ENCODE data around the gene TOX4. TPM values are rescaled to one million over a fixed set of nuclear protein-coding genes. Genes with fewer than 3 reads are reported as not detected.
A peak's percentile ranks its signal among the peaks of the same experiment; 100 is the strongest.
"Not testable (repeated sequence)": the region's sequence is repeated elsewhere in the genome, so short reads cannot be mapped to it uniquely, and the experiment has no call there.

The TOX4 gene
- total RNA-seq, 1 donor from 2014 or later: 61.1 TPM

GRCh38 chr14:21539189-21539940 is 62.4 kb downstream of the TOX4 start:
- H3K36me3 Mint-ChIP-seq: no peaks in the 10 kb centered on the region
- no peaks in the 10 kb centered on the region for H3K9me3 Mint-ChIP-seq
- peaks cover 26% of the 10 kb centered on the region for H3K4me1 Mint-ChIP-seq
- TF ChIP-seq CTCF (IDR thresholded peaks at IDR 0.05; ENCODE audit: unreplicated experiment): no peak
- H3K4me3 Mint-ChIP-seq: no peak overlapping the region
- peaks cover 22% of the 10 kb centered on the region for H3K27me3 Mint-ChIP-seq (ENCODE audit: low read depth)
- DNase-seq (ENCODE audit: low spot score in 2 of 2, unreplicated experiment in 2 of 2): no peak
- H3K27ac Mint-ChIP-seq: no peak overlapping the region

- Mint-ChIP-seq H3K27me3 (ENCODE audit: low read depth) (peaks cover 5% of the 10 kb centered on the region), H3K36me3 (no peaks in the 10 kb centered on the region), H3K4me3 (no peak overlapping the region), H3K4me1 (peaks cover 19% of the 10 kb centered on the region), H3K27ac (no peak overlapping the region), H3K9me3 (no peaks in the 10 kb centered on the region)
- TF ChIP-seq CTCF (IDR thresholded peaks at IDR 0.05; ENCODE audit: unreplicated experiment): no peak
- no peak for DNase-seq (ENCODE audit: low spot score in 2 of 2, unreplicated experiment in 2 of 2)
These were observed 64.5 kb downstream of the TOX4 start for GRCh38 chr14:21541413-21542074.

GRCh38 chr14:21543521-21543960 is 66.5 kb downstream of the TOX4 start:
- DNase-seq (ENCODE audit: low spot score in 2 of 2, unreplicated experiment in 2 of 2): no peak

GRCh38 chr14:21543963-21544362 is 67.0 kb downstream of the TOX4 start:
- Mint-ChIP-seq H3K4me3 (peak overlapping the region; percentile 26), H3K9me3 (no peaks in the 10 kb centered on the region), H3K36me3 (no peaks in the 10 kb centered on the region), H3K4me1 (peaks cover 14% of the 10 kb centered on the region), H3K27ac (peak overlapping the region; percentile 93), H3K27me3 (ENCODE audit: low read depth) (no peaks in the 10 kb centered on the region)
- no peak for DNase-seq (ENCODE audit: low spot score in 2 of 2, unreplicated experiment in 2 of 2)
- TF ChIP-seq CTCF (IDR thresholded peaks at IDR 0.05; ENCODE audit: unreplicated experiment): no peak

More at GRCh38 chr14:21543521-21543960, 66.5 kb downstream of the TOX4 start:
- no peaks in the 10 kb centered on the region for H3K27me3 Mint-ChIP-seq (ENCODE audit: low read depth)
- H3K9me3 Mint-ChIP-seq: no peaks in the 10 kb centered on the region
- peak overlapping the region; percentile 26 for H3K4me3 Mint-ChIP-seq
- peaks cover 14% of the 10 kb centered on the region for H3K4me1 Mint-ChIP-seq
- H3K27ac Mint-ChIP-seq: peak overlapping the region; percentile 93
- H3K36me3 Mint-ChIP-seq: no peaks in the 10 kb centered on the region
- TF ChIP-seq CTCF (IDR thresholded peaks at IDR 0.05; ENCODE audit: unreplicated experiment): no peak

GRCh38 chr14:21544588-21544987 is 67.6 kb downstream of the TOX4 start:
- not testable (repeated sequence) for H3K4me3 Mint-ChIP-seq; H3K36me3 Mint-ChIP-seq; H3K9me3 Mint-ChIP-seq; H3K27ac Mint-ChIP-seq; DNase-seq (ENCODE audit: low spot score in 2 of 2, unreplicated experiment in 2 of 2); H3K27me3 Mint-ChIP-seq (ENCODE audit: low read depth)
- H3K4me1 Mint-ChIP-seq: peaks cover 14% of the 10 kb centered on the region

Other genes with a start within 250 kb of the TOX4 start
- gene HNRNPC, start 207.8 kb upstream of the TOX4 start, total RNA-seq: 669 to 698 TPM (median 675 TPM) in 3 replicates
- gene RPGRIP1, start 197.1 kb upstream of the TOX4 start, total RNA-seq: 0.29 to 0.35 TPM (median 0.29 TPM) in 3 replicates
- 102 to 107 TPM (median 104 TPM) in 3 replicates for gene SUPT16H, start 93.2 kb upstream of the TOX4 start, total RNA-seq
- gene CHD8, start 21.1 kb upstream of the TOX4 start, total RNA-seq: 123 to 126 TPM (median 124 TPM) in 3 replicates
- 38.5 to 44.1 TPM (median 39.5 TPM) in 3 replicates for gene RAB2B, start 236 bp upstream of the TOX4 start, total RNA-seq
- gene METTL3, start 34.1 kb downstream of the TOX4 start, total RNA-seq: 68.1 to 74.4 TPM (median 69.0 TPM) in 3 replicates
- 44.6 to 45.2 TPM (median 45.2 TPM) in 3 replicates for gene SALL2, start 49.2 kb downstream of the TOX4 start, total RNA-seq
- gene OR10G3, start 102.9 kb downstream of the TOX4 start, total RNA-seq: not detected in 3 replicates
- not detected in 3 replicates for gene OR10G2, start 157.7 kb downstream of the TOX4 start, total RNA-seq
- not detected in 3 replicates for gene OR4E2, start 176.6 kb downstream of the TOX4 start, total RNA-seq
- not detected in 3 replicates for gene OR4E1, start 196.6 kb downstream of the TOX4 start, total RNA-seq

All from mesothelial cell of epicardium (in vitro differentiated cells).